ENCODE results near the gene RBM4B. TPM values are rescaled to one million over a fixed set of nuclear protein-coding genes. Genes with fewer than 3 reads are reported as not detected.

RBM4B gene
- total RNA-seq, 2 donors from 2014 or later: 8.9 to 9.2 TPM

DNA sequence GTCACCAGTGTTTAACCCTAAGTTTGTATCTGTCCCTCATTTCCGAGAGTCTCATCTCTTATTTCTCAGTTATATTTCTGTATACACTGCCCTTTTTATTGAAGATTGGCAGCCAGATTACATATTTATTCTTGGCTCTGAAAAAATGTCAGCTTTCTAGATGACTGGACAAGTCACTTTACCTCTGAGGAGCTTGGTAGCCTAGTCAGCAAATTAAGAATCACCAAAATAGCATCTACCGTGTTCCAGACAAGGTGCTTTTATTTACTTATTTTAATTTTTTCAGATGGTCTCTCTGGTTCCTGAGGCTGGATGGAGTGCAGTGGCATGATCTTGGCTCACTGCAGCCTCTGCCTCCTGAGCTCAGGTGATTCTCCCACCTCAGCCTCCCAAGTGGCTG is 44.7 kb downstream of the RBM4B start:
- DNase-seq (ENCODE audit: low spot score) (no peak), ATAC-seq (ENCODE audit: insufficient number of reproducible peaks, low FRiP score, low read depth) (no peak)
- Histone ChIP-seq H3K27ac (no peak overlapping the region), H3K4me3 (no peak overlapping the region), H3K36me3 (peaks cover 16% of the 10 kb centered on the region), H3K4me1 (ENCODE audit: control insufficient read depth in 1 of 2, low read depth in 2 of 2) (peaks cover 5 to 15% of the 10 kb centered on the region in 2 donors), H3K27me3 (replicated peaks; ENCODE audit: insufficient read depth) (no peaks in the 10 kb centered on the region), H3K9me3 (no peaks in the 10 kb centered on the region)
- TF ChIP-seq, protein P1, sequence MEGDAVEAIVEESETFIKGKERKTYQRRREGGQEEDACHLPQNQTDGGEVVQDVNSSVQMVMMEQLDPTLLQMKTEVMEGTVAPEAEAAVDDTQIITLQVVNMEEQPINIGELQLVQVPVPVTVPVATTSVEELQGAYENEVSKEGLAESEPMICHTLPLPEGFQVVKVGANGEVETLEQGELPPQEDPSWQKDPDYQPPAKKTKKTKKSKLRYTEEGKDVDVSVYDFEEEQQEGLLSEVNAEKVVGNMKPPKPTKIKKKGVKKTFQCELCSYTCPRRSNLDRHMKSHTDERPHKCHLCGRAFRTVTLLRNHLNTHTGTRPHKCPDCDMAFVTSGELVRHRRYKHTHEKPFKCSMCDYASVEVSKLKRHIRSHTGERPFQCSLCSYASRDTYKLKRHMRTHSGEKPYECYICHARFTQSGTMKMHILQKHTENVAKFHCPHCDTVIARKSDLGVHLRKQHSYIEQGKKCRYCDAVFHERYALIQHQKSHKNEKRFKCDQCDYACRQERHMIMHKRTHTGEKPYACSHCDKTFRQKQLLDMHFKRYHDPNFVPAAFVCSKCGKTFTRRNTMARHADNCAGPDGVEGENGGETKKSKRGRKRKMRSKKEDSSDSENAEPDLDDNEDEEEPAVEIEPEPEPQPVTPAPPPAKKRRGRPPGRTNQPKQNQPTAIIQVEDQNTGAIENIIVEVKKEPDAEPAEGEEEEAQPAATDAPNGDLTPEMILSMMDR (IDR thresholded peaks at IDR 0.05): no peak

DNA sequence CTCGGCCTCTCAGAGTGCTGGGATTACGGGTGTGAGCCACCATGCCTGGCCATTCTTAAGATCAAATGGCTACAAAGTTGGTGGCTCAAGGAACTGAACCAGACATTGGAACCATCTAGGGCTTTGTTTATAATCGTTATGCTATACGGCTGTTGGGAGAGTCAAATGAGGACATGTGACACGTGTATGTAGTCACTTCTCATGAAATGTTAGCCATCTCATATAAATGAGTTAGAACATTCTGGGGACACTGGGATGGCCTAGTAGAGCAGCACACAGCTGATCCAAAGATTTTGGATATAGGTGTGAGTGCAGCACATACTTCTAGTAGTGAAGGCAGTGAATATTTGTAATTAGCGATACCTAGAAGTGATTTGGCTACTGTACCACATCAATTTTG is 45.8 kb downstream of the RBM4B start:
- Histone ChIP-seq H3K27ac (no peak overlapping the region), H3K4me3 (no peak overlapping the region), H3K9me3 (no peaks in the 10 kb centered on the region), H3K36me3 (peaks cover 26% of the 10 kb centered on the region), H3K27me3 (replicated peaks; ENCODE audit: insufficient read depth) (no peaks in the 10 kb centered on the region), H3K4me1 (ENCODE audit: control insufficient read depth in 1 of 2, low read depth in 2 of 2) (peaks cover 3 to 5% of the 10 kb centered on the region in 2 donors)
- DNase-seq (ENCODE audit: low spot score) (no peak), ATAC-seq (ENCODE audit: insufficient number of reproducible peaks, low FRiP score, low read depth) (no peak)
- TF ChIP-seq, protein P1 (IDR thresholded peaks at IDR 0.05): no peak

DNA sequence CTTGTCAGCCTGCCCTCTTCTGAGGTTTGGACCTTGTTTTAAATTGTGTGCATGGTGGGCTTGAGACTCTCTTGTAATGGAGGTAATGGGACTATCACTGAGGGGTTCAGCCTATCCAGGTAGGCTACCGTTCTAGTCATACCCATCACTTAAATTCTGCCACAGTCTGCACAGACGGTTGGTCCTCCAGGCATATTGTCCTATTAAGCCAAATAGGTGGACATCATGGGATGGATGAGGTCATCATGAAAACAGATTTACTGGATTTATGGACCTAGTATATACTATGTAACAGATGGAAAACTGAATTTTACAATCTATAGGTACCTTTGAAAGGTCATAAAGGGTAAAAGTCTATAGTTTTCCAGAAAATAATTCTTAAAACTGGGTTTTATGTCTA is 48.3 kb downstream of the RBM4B start:
- H3K4me1 ChIP-seq (ENCODE audit: control insufficient read depth in 1 of 2, low read depth in 2 of 2): peaks cover 3 to 22% of the 10 kb centered on the region in 2 donors
- ATAC-seq (ENCODE audit: insufficient number of reproducible peaks, low FRiP score, low read depth) (no peak), DNase-seq (ENCODE audit: low spot score) (no peak)
- H3K36me3 ChIP-seq: peaks cover 52% of the 10 kb centered on the region
- H3K9me3 ChIP-seq: no peaks in the 10 kb centered on the region
- H3K4me3 ChIP-seq: no peak overlapping the region
- no peaks in the 10 kb centered on the region for H3K27me3 ChIP-seq (replicated peaks; ENCODE audit: insufficient read depth)
- no peak overlapping the region for H3K27ac ChIP-seq
- TF ChIP-seq, protein P1 (IDR thresholded peaks at IDR 0.05): no peak

GRCh38 chr11:66628061-66628603 is 49.6 kb downstream of the RBM4B start:
- Histone ChIP-seq H3K27ac (no peak overlapping the region), H3K36me3 (peaks cover 56% of the 10 kb centered on the region), H3K27me3 (replicated peaks; ENCODE audit: insufficient read depth) (no peaks in the 10 kb centered on the region), H3K4me3 (no peak overlapping the region), H3K4me1 (ENCODE audit: control insufficient read depth in 1 of 2, low read depth in 2 of 2) (peaks cover 5 to 34% of the 10 kb centered on the region in 2 donors), H3K9me3 (no peaks in the 10 kb centered on the region)
- ATAC-seq (ENCODE audit: insufficient number of reproducible peaks, low FRiP score, low read depth) (no peak), DNase-seq (ENCODE audit: low spot score) (no peak)
- TF ChIP-seq, protein P1 (IDR thresholded peaks at IDR 0.05): no peak

DNA sequence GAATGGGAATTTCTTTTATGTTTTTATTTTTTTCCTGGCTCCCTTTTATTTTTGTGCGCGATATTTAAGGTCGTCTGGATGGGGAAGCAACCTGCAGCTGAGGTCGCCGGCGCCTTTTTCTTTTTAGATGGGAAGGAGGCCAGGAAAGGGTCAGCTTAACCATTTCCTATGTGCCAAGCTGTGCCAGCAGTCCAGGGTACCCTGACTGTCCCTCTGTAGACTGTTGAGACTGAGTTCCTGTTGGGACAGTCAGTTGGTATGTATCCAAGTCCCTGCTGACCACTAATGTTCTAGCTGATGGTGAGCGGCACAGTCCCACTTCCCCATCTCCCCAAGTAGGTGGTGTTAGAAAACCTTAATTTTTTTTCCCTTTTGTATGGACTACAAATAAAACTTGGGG is 50.8 kb downstream of the RBM4B start:
- Histone ChIP-seq H3K27ac (no peak overlapping the region), H3K27me3 (replicated peaks; ENCODE audit: insufficient read depth) (no peaks in the 10 kb centered on the region), H3K4me3 (no peak overlapping the region), H3K36me3 (peaks cover 56% of the 10 kb centered on the region), H3K9me3 (no peaks in the 10 kb centered on the region), H3K4me1 (ENCODE audit: control insufficient read depth in 1 of 2, low read depth in 2 of 2) (peaks cover 17 to 46% of the 10 kb centered on the region in 2 donors)
- ATAC-seq (ENCODE audit: insufficient number of reproducible peaks, low FRiP score, low read depth) (no peak), DNase-seq (ENCODE audit: low spot score) (no peak)
- TF ChIP-seq, protein P1 (IDR thresholded peaks at IDR 0.05): no peak
